Stimulated activated CD8-positive, alpha-beta memory T cell treated with anti-CD3 and anti-CD28 coated beads, Interleukin-15, amount 100 ng/mL, for 24 hours (primary cell): ENCODE results near the gene ZNF462.
"Not testable (repeated sequence)": the region's sequence is repeated elsewhere in the genome, so short reads cannot be mapped to it uniquely, and the experiment has no call there.

ENCODE experiments used
- DNase-seq: peaks from one replicate; pipeline ENCODE4 v3.0.0-alpha.2; 2020; ENCODE audit warnings: low read depth

ZNF462 gene

GRCh38 chr9:106962122-106962521 is 99.2 kb downstream of the ZNF462 start:
- DNase-seq: no peak

GRCh38 chr9:106962615-106963363 is 99.8 kb downstream of the ZNF462 start:
- DNase-seq: no peak

DNA sequence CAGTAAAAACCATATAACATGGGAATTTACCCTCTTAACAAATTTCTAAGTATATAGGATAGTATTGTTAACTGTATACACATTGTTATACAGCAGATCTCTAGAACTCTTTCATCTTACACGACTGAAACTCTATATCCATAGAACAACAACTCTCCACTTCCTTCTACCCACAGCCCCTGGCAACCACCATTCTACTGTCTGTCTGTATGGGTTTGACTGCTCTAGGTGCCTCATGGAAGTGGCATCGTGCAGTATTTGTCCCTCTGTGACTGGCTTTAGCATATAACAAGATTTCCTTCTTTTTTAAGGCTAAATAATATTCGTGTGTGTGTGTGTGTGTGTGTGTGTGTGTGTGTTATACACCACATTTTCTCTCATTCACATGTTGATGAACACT is 100.7 kb downstream of the ZNF462 start:
- no peak for DNase-seq

- no peak for DNase-seq
Observed at GRCh38 chr9:106964329-106964728, 101.4 kb downstream of the ZNF462 start.

GRCh38 chr9:106964822-106965525 is 102.0 kb downstream of the ZNF462 start:
- no peak for DNase-seq

DNA sequence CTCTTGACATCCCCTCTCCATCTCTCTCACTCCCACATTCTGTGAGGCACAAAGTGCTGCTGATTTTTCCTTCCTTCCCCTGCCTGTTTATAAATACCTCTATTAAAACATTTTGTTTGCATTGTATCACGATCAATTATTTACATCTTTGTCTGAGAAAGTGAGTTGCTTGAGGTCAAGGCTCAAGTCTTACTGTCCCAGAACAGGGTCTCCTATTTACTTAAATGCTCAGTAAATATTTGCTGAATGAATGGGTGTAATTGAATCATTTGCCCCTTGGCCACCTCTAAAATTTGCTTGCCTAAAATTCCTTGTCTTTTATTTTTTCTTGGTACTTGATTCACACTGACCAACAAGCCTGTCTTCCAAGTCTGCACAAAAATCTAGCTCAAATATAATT is 103.5 kb downstream of the ZNF462 start:
- no peak for DNase-seq

GRCh38 chr9:106969696-106970095 is 106.7 kb downstream of the ZNF462 start:
- no peak for DNase-seq

- DNase-seq: no peak
Observed at GRCh38 chr9:106970219-106970975, 107.4 kb downstream of the ZNF462 start.

DNA sequence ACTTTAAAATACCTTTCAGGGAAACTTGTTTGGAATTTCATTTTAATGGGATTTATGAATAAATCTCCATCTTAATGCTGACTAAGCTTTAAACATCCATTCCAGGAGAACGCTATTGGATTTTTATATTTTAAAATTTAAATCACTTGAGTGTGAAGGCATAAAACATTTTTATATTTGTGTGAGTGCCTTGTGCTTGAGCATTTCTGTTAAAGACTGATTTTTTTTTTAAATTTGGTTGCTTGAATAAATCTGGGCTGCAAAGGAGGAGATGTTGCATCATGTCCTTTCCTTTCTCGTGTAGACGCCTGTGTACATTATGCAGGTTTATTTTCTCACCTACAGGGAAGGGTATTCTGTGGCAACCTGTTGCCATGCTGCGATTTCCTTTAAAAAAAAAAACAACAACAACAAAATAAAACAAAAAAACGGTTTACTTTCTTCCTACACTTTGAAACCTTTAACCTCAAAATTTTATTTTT is 108.1 kb downstream of the ZNF462 start:
- no peak for DNase-seq

DNA sequence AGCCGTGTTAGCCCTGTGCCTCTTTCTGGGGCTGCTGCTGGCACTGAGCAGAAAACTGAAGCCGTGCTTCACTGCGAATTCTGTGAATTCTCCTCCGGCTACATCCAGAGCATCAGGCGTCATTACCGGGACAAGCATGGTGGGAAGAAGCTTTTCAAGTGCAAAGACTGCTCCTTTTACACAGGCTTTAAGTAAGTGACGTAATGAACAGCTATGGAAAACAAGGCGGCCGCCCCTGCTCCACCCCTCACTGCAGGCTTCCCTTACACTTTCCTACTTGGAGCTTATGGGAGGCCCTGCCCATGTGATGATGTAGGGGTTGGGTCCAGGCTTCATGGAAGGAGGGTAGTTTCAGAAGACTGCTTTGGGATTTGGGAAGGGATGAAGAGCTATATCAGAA is 109.1 kb downstream of the ZNF462 start:
- DNase-seq: no peak

GRCh38 chr9:106974341-106974740 is 111.4 kb downstream of the ZNF462 start:
- DNase-seq: no peak

GRCh38 chr9:106976772-106977171 is 113.8 kb downstream of the ZNF462 start:
- DNase-seq: no peak

DNA sequence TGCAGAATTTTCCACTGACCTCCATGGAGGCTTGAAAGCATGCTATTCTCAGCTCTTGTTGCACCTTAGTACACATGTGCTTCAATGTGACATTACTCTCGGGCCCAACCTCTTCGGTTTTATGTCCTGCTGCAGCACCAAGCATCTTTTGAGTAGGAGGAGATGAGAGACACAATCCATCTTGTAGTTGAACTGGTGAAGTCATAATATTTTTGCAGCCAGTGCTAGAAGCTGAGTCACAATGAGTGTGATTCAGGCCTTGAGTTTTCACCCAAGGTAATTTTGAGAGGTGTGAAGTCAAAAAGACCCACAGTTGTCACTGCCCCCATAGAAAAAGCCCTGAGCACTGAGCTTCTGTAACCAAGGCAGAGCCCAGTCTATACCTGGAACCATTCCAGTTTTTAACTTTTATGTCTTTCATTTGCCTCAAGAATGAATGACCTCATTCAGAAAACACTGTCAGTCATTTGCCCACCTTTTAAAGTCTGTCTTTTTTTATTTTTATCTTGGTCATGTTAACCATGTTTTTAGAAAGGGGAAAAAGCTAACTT is 117.7 kb downstream of the ZNF462 start:
- DNase-seq: no peak

- DNase-seq: no peak
Observed at GRCh38 chr9:106981396-106982287, 118.7 kb downstream of the ZNF462 start.

DNA sequence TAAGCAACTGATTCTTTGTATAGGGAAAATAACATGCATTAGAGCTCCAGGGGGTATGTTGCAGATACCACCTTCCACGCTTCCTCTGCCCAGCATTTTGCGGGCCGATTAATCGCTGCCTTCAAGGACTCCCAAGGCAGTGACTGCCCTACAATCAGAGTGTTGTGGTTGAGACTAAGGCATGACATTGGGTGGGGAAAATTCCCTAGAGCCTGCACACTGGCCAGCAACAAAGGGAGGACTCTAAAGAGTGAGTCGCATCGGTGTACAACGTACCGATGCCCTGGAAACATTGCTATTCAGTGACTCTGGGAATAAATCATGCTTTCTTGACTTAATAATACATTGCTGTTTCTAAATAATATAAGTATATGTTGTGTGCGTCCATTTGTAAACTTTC is 119.7 kb downstream of the ZNF462 start:
- DNase-seq: no peak

GRCh38 chr9:106983346-106983745 is 120.4 kb downstream of the ZNF462 start:
- no peak for DNase-seq

DNA sequence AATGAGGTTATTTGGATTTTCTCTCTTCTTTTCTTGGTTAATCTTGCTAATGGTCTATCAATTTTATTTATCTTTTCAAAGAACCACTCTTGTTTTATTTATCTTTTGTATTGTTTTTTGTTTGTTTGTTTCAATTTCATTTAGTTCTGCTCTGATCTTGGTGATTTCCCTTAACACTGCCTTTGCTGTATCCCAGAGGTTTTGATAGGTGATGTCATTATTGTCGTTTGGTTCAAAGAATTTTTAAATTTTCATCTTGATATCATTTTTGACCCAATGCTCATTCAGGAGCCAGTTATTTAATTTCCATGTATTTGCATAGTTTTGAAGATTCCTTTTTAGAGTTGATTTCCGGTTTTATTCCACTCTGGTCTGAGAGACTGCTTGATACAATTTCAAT is 126.9 kb downstream of the ZNF462 start:
- not testable (repeated sequence) for DNase-seq

- DNase-seq: no peak
Observed at GRCh38 chr9:106992186-106992585, 129.2 kb downstream of the ZNF462 start.

DNA sequence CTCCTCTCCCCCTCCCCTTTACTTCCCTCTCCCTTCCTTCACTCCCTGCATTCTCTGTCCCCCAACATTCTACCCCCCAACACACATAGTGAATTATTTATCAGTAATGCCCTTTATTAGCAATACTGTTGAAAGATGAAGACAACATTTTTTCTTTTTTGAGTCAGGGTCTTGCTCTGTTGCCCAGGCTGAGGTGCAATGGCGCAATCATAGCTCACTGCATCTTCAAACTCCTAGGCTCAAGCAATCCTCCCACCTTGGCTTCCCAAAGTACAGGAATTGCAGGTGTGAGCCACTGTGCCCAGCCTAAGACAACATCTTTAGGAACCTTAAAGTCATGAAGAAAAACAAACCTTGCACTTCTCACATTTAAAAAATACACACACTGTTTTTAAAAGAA is 130.6 kb downstream of the ZNF462 start:
- DNase-seq: no peak

GRCh38 chr9:106994463-106994862 is 131.5 kb downstream of the ZNF462 start:
- no peak for DNase-seq

- no peak for DNase-seq
Observed at GRCh38 chr9:107000218-107000617, 137.3 kb downstream of the ZNF462 start.
